T-helper 2 cell treated with Interferon-gamma antibody and Interleukin-4, amounts not matched to agents 100 ng/mL and 5 ng/mL, for 36 hours (primary cell): ENCODE results near the gene CMTR1. TPM values are rescaled to one million over a fixed set of nuclear protein-coding genes. Genes with fewer than 3 reads are reported as not detected.
"Not testable (repeated sequence)": the region's sequence is repeated elsewhere in the genome, so short reads cannot be mapped to it uniquely, and the experiment has no call there.

ENCODE experiments used
- intact Hi-C: fragments of 100-400 bp; cut with micrococcal nuclease; formaldehyde crosslinking; loops from one replicate; pipeline ENCODE4 v1.15.1; 2023
- total RNA-seq: library from RNA; stranded (reverse); gene quantifications from 2 replicates; pipeline ENCODE4 v1.2.3, GENCODE V29; 2022

CMTR1 gene
- total RNA-seq, 1 donor from 2014 or later = 69.4 TPM

DNA sequence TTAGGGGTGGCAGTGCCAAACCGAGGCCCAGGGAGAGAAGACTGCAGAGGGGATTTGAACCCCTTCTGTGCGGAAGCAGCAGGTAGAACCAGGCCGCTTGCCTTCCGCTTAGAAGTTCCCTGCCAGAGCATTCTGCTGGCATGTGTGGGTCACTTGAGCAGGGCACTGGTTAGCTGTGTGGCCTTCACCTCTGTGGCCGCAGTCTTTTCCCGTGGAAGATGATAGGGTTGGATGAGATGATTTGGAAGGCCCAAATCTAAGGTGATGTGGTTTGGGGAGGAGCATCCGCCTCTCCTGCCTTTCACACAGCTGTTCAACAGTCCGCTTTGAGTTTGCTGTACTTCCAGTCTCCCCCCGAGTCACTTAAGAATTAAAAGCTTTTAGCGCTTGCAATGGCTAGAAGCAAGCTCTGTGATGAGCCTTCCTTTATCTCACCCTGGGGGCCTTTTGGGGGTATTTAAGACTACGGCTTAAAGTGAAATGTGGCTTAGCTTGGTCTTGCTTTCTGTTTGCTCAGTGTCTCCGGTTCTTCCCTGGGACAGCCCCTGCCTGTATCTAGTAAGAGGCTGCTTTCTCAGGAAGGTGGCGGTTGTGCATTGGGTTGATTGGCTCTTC, 743 bp downstream of the CMTR1 start:
- intact Hi-C loops = loop anchor here (1.0 to 5.0 kb wide), 6 partner anchors 67 to 546 kb away; partner anchors contain the start of genes C6orf89 and ZFAND3

GRCh38 chr6:37435373-37435772, 2.4 kb downstream of the CMTR1 start:
- intact Hi-C loops = no loop called here

- intact Hi-C loops = no loop called here
Observed at GRCh38 chr6:37435816-37436215, 2.8 kb downstream of the CMTR1 start.

DNA sequence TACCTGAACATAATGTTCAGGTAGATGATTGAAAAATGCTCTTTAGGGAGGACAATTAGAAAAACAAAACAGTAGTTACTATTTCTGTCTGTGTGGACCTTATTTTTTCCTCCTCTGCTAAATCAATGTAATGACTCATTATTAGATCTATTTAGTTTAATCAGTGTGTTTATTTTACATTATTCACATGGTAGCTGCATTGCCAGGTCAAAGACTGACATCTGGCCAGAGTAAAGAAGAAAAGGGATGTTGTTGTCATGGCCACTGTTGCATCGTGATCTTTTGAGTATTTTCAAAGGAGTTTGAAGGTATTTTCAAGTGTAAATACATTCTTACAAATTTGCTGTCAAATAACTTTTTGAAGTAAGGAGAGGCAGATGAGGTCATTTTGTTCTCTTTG, 5.9 kb downstream of the CMTR1 start:
- intact Hi-C loops = no loop called here

DNA sequence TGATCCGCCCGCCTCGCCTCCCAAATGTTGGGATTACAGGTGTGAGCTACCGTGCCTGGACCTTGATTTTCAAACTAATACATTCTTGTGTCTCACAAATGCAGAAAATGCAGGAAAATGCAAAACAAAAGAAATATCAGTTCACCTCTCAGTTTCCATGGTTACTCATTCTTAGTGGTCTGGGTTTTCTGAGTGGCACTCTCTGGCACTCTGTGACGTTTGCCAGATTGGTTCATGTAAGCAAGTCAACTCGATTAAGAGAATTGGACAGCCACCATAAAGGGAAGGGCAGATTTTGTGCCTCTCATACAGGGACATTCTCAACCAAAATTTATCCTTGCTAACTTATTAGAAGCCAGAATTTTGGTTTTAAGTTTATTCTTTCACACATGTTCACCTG, 8.6 kb downstream of the CMTR1 start:
- intact Hi-C loops = no loop called here

DNA sequence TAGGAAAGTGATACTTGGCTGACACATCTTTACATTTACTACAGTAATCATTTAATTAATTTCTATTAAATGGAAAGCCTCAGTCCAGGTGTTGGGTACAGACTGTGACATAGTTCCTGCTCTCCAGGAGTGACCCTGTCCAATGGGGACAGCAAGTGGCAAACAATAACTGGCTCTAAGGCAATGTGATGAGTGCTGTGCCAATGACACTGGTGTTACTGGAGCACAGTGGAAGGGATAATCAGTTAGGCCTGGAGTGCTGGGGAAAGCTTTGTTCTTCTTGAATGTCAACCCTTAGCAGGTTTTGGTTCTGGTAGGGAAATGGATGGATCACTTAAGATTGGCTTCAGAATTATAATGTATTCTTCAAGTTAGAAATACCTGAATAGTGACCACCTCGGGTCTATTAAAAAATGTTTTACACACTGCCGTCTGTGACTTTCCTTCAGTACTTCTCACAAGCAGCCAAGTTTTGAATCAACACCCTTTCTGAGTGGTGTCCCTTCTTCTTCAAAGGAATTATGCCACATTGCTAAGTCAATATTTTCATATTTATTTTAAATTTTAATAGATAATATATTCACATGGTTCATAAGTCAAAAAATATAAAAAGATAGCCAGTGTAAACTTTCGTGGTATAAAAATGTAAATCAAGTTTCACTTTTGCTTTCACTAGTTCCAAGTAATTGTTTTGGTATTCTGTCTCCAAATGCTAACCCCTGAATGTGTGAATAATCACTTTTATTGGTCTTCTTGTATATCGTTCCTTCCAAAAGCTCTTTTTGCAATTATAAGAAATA, 9.6 kb downstream of the CMTR1 start:
- intact Hi-C loops = no loop called here

- intact Hi-C loops = not testable (repeated sequence)
Observed at GRCh38 chr6:37443216-37443542, 10.2 kb downstream of the CMTR1 start.

DNA sequence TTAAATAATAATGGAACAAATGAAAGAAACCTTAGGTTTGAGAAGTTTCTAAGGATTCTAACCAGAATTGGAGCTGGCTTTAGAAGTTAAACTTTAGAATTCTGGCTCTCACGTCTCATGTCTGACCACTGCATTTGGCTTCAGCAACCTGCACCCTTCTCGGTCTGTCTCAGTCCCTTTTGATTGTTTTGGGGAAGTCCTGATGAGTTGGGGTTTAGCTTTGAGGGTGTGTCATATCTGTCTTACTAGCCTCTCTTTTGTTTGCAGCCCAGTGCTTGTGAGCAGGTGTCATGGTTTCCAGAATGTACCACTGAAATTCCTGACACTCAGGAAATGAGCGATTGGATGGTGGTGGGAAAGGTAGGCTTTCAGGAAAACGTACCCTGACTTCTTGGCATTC, 17.0 kb downstream of the CMTR1 start:
- intact Hi-C loops = no loop called here

- intact Hi-C loops = no loop called here
Observed at GRCh38 chr6:37451441-37452193, 18.6 kb downstream of the CMTR1 start.

DNA sequence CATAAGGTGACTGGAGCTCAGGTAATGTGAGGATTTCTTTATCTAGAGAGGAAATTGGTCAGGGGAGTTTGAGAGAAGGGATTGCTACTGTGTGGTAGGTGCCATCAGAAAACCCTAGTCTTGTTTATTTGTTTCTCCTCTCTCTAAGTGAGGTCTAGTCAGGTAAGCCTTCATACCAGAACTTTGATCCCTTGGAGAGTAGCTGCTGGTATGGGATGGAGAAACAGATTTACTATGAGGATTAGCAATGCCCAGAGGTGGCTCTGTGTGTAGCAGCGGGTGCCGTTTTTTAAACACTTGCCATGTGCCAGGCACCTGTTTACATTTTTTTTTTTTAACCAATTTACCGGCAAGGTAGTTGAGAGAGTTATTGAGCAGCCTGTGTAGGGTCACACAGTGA, 19.5 kb downstream of the CMTR1 start:
- intact Hi-C loops = no loop called here

- intact Hi-C loops = no loop called here
Observed at GRCh38 chr6:37454420-37455140, 21.6 kb downstream of the CMTR1 start.

DNA sequence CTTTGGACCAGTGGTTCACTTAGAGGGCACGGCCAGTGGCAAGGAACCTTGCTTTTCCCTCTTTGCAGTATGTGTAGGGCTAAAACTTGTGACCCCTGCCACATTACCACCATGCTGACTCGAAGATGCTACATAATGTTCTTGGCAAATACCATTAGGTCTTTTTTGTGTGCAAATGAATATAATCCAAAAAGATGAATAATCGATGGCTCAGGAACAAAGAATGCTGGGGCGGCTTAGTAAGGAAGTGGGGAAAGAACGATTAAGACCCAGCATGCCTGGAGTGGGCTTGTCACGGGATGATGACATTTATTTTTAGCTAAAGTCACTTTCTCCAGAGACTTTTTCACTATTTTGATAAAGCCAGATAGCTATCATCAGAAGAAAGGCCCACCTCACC, 23.1 kb downstream of the CMTR1 start:
- intact Hi-C loops = no loop called here

GRCh38 chr6:37456816-37457560, 24.0 kb downstream of the CMTR1 start:
- intact Hi-C loops = no loop called here

- intact Hi-C loops = no loop called here
Observed at GRCh38 chr6:37459981-37460800, 27.2 kb downstream of the CMTR1 start.

GRCh38 chr6:37460805-37461204, 27.8 kb downstream of the CMTR1 start:
- intact Hi-C loops = no loop called here

GRCh38 chr6:37463110-37463509, 30.1 kb downstream of the CMTR1 start:
- intact Hi-C loops = no loop called here

DNA sequence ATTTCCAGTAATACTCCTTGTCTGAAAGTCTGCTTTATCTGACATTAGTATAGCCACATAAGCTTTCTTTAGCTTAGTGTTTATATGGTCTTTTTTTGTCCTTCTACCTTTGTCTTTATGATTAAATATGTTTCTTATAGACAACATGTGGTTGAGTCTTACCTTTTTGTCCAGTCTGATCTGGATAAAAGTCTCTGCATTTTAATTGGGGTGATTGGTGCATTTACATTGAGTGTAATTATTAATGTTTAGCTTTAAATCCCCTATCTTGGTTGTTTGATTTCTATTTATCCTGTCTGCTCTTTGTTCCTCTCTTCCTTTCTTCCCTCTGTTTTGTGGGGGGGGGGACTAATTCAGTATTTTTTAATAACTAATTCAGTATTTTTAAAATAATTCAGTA, 34.7 kb downstream of the CMTR1 start:
- intact Hi-C loops = no loop called here

DNA sequence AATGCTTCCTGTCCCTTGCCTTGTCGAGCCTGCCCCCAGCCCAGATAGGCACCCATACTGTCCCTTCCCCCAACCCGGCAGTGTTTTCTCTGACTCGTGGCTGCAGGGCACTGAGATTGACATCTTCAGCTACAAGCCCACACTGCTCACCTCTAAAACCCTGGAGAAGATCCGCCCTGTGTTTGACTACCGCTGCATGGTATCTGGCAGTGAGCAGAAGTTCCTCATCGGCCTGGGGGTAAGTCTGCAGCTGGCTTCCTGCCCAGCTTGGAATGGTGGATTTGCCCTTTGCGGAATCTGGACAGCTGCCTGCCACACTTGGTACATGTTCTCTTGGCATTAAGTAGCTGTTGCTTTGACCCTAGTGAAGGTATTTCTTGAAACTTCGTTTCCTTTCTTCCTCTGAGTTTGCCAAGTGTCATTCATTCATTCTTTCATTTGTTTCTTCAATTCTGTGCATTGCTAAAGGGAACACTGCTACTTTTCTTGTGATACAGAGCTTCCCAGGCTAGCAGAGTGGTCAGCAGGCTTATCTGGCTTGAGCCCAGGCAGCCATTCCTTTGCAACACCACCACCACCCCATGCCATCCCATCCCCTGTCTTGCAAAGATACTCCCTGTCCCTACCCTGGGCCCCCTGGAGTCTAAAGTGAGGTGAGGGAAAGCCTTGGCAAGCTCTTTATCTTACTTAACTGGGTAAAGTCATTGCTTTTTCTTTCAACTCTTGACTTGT, 40.5 kb downstream of the CMTR1 start:
- intact Hi-C loops = no loop called here

GRCh38 chr6:37474316-37474715, 41.3 kb downstream of the CMTR1 start:
- intact Hi-C loops = no loop called here
